Omental fat pad (tissue), 4 donors: ENCODE data around the gene PTGER2. TPM values are rescaled to one million over a fixed set of nuclear protein-coding genes. Genes with fewer than 3 reads are reported as not detected.

Experiments
- ATAC-seq: fragments of 150-250 bp; one replicate; pipeline ENCODE4 v1.9.1; 2016; ENCODE audit warnings: mild to moderate bottlenecking, moderate library complexity; ENCODE audit not compliant: low FRiP score
- DNase-seq: peaks from one replicate; pipeline ENCODE4 v3.0.0-alpha.2; 2019; ENCODE audit warnings: low spot score
- total RNA-seq, 4 donors: library from RNA; depleted of rRNA; stranded (reverse); fragments of >200 nt; gene quantifications; one replicate each; pipeline ENCODE4 v1.1.0, GENCODE V29; 2016
- TF ChIP-seq, protein P1 (sequence below), 3 donors: fragments of 450-650 bp; IDR thresholded peaks; one replicate each; pipeline ENCODE4 v1.5.1; 2016 to 2017; ENCODE audit warnings: antibody characterized with exemption in 3 of 3, mild to moderate bottlenecking in 3 of 3, moderate library complexity in 2 of 3

Gene PTGER2
- total RNA-seq, 4 donors from 2014 or later: 4.0 to 34.8 (median 6.3) TPM

DNA sequence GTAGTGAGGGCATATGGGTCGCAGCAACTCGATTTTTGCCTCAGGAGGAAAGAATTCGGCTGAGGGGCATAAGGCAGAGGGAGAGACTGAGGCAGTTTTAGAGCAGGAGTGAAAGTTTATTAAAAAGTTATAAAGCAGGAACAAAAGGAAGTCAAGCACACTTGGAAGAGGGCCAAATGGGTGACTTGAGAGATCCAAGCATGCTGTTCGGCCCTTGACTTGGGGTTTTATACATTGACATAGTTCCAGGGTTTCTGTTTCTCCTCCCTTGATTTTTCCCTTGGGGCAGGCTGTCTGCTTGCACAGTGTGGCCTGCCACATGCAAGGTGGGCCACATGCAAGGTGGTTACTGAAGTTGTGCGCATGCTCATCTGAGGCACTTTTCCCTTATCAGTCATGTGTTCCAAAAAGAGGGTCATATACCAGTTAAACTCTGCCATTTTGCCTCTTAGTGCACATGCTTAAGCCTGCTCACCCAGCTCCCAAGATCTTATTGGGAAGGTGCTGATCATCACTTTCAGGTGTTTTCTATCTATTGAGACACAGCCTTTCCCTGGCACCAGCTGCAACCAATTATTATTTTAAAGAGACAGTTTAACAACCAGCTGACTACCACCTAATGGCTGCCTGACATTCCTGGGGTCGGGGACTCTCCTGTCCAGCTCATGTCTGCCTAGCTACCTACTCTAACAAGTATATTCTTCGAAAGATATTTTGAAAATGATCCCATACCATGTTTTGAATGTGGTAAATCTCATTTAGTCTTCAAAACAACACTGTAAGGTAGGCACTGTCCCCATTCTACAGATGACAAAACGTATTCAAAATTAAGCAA is 19.9 kb downstream of the PTGER2 start:
- ATAC-seq (no peak), DNase-seq (no peak)
- TF ChIP-seq, protein P1, sequence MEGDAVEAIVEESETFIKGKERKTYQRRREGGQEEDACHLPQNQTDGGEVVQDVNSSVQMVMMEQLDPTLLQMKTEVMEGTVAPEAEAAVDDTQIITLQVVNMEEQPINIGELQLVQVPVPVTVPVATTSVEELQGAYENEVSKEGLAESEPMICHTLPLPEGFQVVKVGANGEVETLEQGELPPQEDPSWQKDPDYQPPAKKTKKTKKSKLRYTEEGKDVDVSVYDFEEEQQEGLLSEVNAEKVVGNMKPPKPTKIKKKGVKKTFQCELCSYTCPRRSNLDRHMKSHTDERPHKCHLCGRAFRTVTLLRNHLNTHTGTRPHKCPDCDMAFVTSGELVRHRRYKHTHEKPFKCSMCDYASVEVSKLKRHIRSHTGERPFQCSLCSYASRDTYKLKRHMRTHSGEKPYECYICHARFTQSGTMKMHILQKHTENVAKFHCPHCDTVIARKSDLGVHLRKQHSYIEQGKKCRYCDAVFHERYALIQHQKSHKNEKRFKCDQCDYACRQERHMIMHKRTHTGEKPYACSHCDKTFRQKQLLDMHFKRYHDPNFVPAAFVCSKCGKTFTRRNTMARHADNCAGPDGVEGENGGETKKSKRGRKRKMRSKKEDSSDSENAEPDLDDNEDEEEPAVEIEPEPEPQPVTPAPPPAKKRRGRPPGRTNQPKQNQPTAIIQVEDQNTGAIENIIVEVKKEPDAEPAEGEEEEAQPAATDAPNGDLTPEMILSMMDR (IDR thresholded peaks at IDR 0.05): no peak

DNA sequence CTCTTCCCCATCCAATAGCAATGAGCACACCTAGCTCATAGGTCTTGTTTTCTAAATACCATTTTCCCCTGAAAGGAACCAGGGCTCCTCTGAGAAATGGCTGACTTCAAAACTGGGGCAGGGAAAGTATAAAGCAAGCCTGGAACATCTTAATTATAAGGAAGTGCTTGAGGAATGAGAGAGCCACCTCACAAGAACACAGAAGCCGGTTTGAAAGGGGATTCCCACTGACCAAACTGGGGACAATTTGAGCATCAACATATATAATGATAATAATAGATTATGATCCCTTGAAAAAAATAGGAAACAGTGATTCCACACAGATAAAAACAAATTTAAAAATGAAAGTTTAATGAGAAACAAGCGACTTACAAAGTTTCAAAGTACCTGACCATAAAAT is 22.1 kb downstream of the PTGER2 start:
- TF ChIP-seq, protein P1 (IDR thresholded peaks at IDR 0.05): no peak
- ATAC-seq (no peak), DNase-seq (no peak)

DNA sequence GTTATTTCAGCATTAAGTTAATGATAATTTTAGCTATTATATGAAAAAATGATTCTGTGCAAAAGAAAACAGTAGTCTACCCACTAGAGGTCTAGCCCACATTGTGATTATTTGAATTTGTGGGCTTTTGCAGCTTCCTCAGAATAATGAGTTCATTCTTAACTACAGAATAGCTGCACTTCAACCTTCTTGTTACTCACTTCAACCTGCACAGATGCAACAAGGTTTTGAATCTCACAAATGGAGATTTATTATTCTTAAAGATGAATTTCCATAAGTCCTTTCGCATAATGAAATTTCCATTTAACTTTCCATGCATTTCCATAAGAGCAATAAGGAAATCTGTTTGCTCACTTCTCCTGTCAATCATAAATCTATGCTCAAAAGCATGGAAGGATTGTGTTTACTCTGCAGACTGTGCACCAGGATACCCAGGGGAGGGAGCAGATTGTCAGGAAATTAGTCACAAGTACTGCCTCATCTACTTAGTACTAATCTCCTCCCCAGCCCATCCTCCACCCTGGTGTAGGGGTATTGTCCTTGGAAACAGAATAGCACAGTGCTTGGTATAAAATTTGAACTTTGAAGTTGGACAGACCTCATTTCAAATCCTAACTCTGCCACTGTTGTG is 24.1 kb downstream of the PTGER2 start:
- DNase-seq (no peak), ATAC-seq (no peak)
- TF ChIP-seq, protein P1 (IDR thresholded peaks at IDR 0.05): no peak

DNA sequence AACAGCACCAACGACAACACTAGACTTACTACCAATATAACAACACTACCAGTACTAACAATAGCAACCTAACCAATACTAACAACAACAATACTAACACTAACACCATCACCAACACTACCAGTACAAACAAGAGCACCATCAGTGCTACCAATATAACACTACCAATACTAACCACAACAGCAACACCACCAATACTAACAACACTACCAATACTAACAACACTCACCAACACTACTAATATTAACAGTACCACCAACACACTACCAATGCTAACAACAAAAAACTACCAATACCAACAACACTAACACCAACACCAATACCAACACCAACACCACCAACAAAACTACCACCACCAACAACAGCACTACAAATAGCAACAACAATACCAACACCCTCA is 25.1 kb downstream of the PTGER2 start:
- DNase-seq (no peak), ATAC-seq (no peak)
- TF ChIP-seq, protein P1 (IDR thresholded peaks at IDR 0.05): no peak

DNA sequence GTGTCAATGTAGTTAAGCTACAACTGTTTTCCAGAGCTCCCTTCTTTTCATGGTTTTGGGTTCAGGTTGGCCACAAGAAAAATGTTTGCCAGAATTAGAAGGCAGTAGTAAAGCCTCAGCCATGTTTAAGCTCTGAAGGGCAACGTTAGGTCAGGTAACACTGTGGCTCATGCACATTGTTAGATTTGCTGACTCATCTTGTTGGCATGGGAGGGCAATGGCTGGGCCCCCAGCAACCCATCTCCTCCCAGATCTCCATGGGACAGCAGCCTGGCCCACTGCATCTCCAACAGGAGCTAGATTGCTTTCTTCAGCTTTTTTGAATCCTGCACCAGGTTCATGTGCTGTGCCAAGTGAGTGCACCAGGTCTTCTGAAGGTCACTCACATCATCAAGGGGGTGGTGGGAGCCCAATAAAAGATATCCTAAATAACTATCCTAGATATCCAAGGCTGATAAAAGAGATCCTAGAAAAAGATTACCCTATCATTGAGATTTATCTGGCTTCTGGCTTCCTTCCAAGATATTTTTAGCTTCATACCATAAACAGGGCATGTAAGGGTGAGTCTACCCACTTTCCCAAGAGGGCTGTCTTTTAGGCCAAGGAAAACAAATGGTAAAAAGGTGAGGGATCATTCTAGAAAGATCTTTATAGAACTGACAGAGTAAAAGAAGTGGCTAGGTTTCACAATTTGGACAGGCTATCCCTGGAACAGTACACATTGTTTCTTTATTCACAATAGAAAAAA is 28.9 kb downstream of the PTGER2 start:
- DNase-seq (no peak), ATAC-seq (no peak)
- TF ChIP-seq, protein P1 (IDR thresholded peaks at IDR 0.05): no peak

DNA sequence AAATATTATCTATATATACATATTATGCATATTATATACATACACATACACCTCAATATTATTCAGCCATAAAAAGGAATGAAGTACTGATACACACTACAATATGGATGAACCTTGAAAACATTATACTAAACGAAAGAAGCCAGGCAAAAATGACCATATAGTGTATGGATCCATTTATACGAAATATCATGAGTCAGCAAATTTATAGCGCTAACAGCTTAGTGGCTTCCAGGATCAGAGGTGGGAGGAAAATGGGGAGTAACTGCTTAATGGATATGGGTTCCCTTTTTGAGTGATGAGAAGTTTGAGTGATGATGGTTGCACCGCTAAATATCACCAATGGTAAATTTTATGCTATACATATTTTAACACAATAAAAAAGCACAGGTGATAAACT is 32.7 kb downstream of the PTGER2 start:
- no peak for DNase-seq
- ATAC-seq: no peak
- TF ChIP-seq, protein P1 (IDR thresholded peaks at IDR 0.05): no peak
